Subcutaneous adipose tissue (tissue), 4 donors: ENCODE measurements around the gene ZNF8. TPM values are rescaled to one million over a fixed set of nuclear protein-coding genes. Genes with fewer than 3 reads are reported as not detected.

Experiments used
- small RNA-seq: library from RNA; depleted of rRNA; stranded (forward); fragments of <200 nt; gene quantifications from one replicate; pipeline ENCODE3, GENCODE V24; 2016
- total RNA-seq, 4 donors: library from RNA; depleted of rRNA; stranded (reverse); fragments of >200 nt; gene quantifications; one replicate each; pipeline ENCODE4 v1.1.0, GENCODE V29; 2016
- TF ChIP-seq, protein P1 (sequence below): fragments of 450-650 bp; IDR thresholded peaks from one replicate; pipeline ENCODE4 v1.5.1; 2016; ENCODE audit warnings: low read depth, mild to moderate bottlenecking, control low read depth, antibody characterized with exemption, moderate library complexity

ZNF8 gene
- total RNA-seq, 4 donors from 2014 or later = 4.6 to 7.9 (median 4.9) TPM

DNA sequence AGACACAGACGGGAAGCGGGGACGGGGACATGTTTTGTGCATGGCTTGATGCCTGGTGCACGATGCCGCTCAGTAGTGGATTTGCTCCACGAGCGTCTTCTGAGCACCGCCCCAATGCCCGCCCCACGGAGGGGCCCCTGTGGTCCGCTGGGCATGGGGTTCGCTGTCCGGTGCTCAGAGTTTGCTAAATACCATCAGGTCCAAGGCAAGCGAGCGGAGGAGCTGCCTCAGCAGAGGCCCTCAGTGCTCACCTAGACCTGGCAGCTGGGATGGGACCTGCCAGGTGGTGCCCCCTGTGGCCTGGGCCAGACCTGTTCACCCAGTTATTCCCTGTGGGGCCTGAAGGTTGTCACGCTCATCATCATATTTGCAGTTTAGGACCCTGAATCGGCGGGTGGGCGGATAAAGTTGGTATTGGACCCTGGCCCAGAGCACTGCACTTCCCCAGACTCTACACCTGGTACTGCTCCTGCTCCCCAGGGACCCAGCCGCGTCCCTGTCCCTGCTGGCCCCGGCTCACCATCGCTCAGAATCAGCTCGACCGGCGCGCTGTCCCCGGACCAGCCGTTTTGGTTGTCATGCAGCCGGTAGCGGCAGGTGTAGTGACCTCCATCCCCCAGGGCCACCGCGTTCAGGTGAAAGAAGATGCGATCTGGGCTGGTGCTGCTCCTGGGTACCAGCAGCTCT, 72.3 kb downstream of the ZNF8 start:
- TF ChIP-seq, protein P1, sequence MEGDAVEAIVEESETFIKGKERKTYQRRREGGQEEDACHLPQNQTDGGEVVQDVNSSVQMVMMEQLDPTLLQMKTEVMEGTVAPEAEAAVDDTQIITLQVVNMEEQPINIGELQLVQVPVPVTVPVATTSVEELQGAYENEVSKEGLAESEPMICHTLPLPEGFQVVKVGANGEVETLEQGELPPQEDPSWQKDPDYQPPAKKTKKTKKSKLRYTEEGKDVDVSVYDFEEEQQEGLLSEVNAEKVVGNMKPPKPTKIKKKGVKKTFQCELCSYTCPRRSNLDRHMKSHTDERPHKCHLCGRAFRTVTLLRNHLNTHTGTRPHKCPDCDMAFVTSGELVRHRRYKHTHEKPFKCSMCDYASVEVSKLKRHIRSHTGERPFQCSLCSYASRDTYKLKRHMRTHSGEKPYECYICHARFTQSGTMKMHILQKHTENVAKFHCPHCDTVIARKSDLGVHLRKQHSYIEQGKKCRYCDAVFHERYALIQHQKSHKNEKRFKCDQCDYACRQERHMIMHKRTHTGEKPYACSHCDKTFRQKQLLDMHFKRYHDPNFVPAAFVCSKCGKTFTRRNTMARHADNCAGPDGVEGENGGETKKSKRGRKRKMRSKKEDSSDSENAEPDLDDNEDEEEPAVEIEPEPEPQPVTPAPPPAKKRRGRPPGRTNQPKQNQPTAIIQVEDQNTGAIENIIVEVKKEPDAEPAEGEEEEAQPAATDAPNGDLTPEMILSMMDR = no peak

DNA sequence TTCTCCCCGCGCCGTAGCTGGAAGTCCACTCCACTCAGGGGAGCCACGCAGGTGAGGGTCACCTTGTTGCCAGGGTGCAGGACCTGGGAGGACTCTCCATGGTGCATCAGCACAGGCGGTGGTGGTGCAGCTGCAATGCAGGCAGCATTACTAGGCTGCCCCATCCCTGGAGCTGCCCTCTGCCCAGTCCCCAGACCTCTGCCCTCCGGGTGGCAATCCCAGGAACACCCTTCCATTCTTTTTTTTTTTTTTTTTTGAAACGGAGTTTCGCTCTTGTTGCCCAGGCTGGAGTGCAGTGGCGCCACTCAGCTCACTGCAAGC, 72.8 kb downstream of the ZNF8 start:
- TF ChIP-seq, protein P1 = no peak

DNA sequence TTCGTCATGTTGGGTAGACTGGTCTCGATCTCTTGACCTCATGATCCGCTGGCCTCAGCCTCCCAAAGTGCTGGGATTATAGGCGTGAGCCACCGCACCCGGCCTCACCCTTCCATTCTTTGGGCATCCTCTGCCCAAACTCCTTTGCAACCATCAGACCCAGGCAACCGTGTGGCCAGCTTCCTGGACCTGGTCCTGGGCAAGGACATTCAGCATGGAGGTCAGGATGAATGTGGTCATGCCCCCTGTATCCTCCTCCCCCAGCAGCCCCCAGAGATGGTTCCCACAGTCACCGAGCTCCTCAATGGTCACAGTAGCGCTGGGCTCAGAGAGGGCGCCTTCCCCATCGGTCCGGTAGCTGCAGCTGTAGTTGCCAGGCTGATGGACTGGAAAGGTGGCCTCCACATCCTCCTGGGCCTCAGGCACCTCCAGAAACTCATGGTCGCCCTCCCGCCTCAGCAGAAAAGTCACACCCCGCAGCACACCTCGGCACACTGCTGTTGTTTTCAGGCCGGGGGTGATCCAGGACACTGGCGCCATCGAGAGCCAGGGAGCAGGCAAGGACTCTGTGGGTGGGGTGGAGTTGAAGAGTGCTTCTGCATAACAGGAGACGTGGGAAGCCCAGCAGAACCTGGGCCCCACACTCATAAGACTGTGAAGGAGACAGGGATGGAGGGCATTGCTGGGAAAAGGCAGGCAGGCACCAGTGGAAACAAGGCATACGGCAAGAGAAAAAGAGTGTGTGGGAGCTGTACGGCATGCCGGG, 73.4 kb downstream of the ZNF8 start:
- TF ChIP-seq, protein P1 = no peak

Small RNA genes within 50 kb of the gene (small RNA-seq; reads per million reads assigned to genes)
- gene MIR6806 = not detected

Other genes starting within 250 kb of the ZNF8 start
- not detected for gene ZSCAN1, start 244.9 kb upstream of the ZNF8 start, total RNA-seq
- 1 to 10 TPM; 1.1 to 6.2 (median 3.4) TPM for gene ZNF135, start 219.7 kb upstream of the ZNF8 start, total RNA-seq
- gene ZSCAN18, start 180.7 kb upstream of the ZNF8 start, total RNA-seq = 10 to 100 TPM; 16.6 to 34.1 (median 23.3) TPM
- gene ZNF329, start 128.2 kb upstream of the ZNF8 start, total RNA-seq = 1 to 10 TPM; 7.5 to 8.3 (median 7.9) TPM
- gene ZNF274, start 95.9 kb upstream of the ZNF8 start, total RNA-seq = 10 to 100 TPM; 17.0 to 25.5 (median 20.3) TPM
- 10 to 100 TPM in 3 of 4 donors, 1 to 10 TPM in 1; 8.7 to 19.6 (median 13.9) TPM for gene ZNF544, start 50.0 kb upstream of the ZNF8 start, total RNA-seq
- 10 to 100 TPM; 39.2 to 42.2 (median 40.5) TPM for gene ERVK3-1, start 26.4 kb downstream of the ZNF8 start, total RNA-seq
- gene ZSCAN22, start 48.0 kb downstream of the ZNF8 start, total RNA-seq = 1 to 10 TPM; 2.2 to 3.4 (median 2.6) TPM
- gene A1BG, start 74.5 kb downstream of the ZNF8 start, total RNA-seq = 10 to 100 TPM in 3 of 4 donors, 1 to 10 TPM in 1; 6.8 to 60.5 (median 11.8) TPM
- gene ZNF497, start 83.8 kb downstream of the ZNF8 start, total RNA-seq = 1 to 10 TPM in 1 of 4 donors, under 1 TPM in 2, not detected in 1; 0.51 to 4.1 (median 0.88) TPM
- gene ZNF837, start 102.1 kb downstream of the ZNF8 start, total RNA-seq = 1 to 10 TPM in 3 of 4 donors, under 1 TPM in 1; 0.65 to 3.2 (median 1.3) TPM
- gene RPS5, start 108.3 kb downstream of the ZNF8 start, total RNA-seq = 1,000 to 10,000 TPM in 3 of 4 donors, 100 to 1,000 TPM in 1; 904 to 1,484 (median 1,230) TPM
- gene RNF225, start 116.7 kb downstream of the ZNF8 start, total RNA-seq = not detected
- 1 to 10 TPM; 4.7 to 9.5 (median 8.4) TPM for gene ZNF584, start 129.7 kb downstream of the ZNF8 start, total RNA-seq
- gene ZNF132, start 161.2 kb downstream of the ZNF8 start, total RNA-seq = 1 to 10 TPM; 3.6 to 6.6 (median 5.2) TPM
- gene ZNF324B, start 172.7 kb downstream of the ZNF8 start, total RNA-seq = 1 to 10 TPM; 2.9 to 8.5 (median 5.1) TPM
- 10 to 100 TPM in 1 of 4 donors, 1 to 10 TPM in 3; 4.9 to 11.7 (median 8.6) TPM for gene ZNF324, start 188.1 kb downstream of the ZNF8 start, total RNA-seq
- 10 to 100 TPM in 1 of 4 donors, 1 to 10 TPM in 3; 9.0 to 16.4 (median 9.4) TPM for gene ZNF446, start 197.4 kb downstream of the ZNF8 start, total RNA-seq
- gene SLC27A5, start 233.0 kb downstream of the ZNF8 start, total RNA-seq = 10 to 100 TPM in 1 of 4 donors, 1 to 10 TPM in 3; 4.2 to 13.4 (median 7.2) TPM
- gene ZBTB45, start 240.9 kb downstream of the ZNF8 start, total RNA-seq = 10 to 100 TPM in 1 of 4 donors, 1 to 10 TPM in 3; 5.5 to 10.2 (median 6.2) TPM